ENCODE measurements around the gene AMER2. TPM values are rescaled to one million over a fixed set of nuclear protein-coding genes. Genes with fewer than 3 reads are reported as not detected.

Gene AMER2
- total RNA-seq, 2 experiments from 2014 or later = not detected

GRCh38 chr13:25196971-25197370 is 24.9 kb upstream of the AMER2 start:
- no peak for DNase-seq
- no peaks in the 10 kb centered on the region for H3K9me3 Mint-ChIP-seq
- H3K27ac Mint-ChIP-seq = no peak overlapping the region
- CTCF ChIA-PET = no interaction called here
- no peaks in the 10 kb centered on the region for H3K36me3 Mint-ChIP-seq (ENCODE audit: low read depth)
- H3K4me1 Mint-ChIP-seq = no peaks in the 10 kb centered on the region
- no peak overlapping the region for H3K4me3 Mint-ChIP-seq
- POLR2A ChIA-PET = no interaction called here
- H3K27me3 Mint-ChIP-seq = peaks cover 22% of the 10 kb centered on the region

- H3K4me3 Mint-ChIP-seq = no peak overlapping the region
- no peaks in the 10 kb centered on the region for H3K4me1 Mint-ChIP-seq
- DNase-seq = no peak
- H3K27me3 Mint-ChIP-seq = peaks cover 41% of the 10 kb centered on the region
- no peak overlapping the region for H3K27ac Mint-ChIP-seq
- no peaks in the 10 kb centered on the region for H3K9me3 Mint-ChIP-seq
- ChIA-PET CTCF (no interaction called here), POLR2A (no interaction called here)
- H3K36me3 Mint-ChIP-seq (ENCODE audit: low read depth) = no peaks in the 10 kb centered on the region
These were observed 20.8 kb upstream of the AMER2 start for GRCh38 chr13:25192936-25193335.

- Mint-ChIP-seq H3K4me3 (no peak overlapping the region), H3K9me3 (no peaks in the 10 kb centered on the region), H3K4me1 (no peaks in the 10 kb centered on the region), H3K27me3 (peaks cover 44% of the 10 kb centered on the region), H3K36me3 (ENCODE audit: low read depth) (no peaks in the 10 kb centered on the region), H3K27ac (no peak overlapping the region)
- CTCF ChIA-PET = no interaction called here
- POLR2A ChIA-PET = no interaction called here
- DNase-seq = no peak
These were observed 20.4 kb upstream of the AMER2 start for GRCh38 chr13:25192489-25192888.

- H3K4me3 Mint-ChIP-seq = no peak overlapping the region
- POLR2A ChIA-PET = no interaction called here
- peaks cover 44% of the 10 kb centered on the region for H3K27me3 Mint-ChIP-seq
- no peak for DNase-seq
- CTCF ChIA-PET = no interaction called here
- H3K36me3 Mint-ChIP-seq (ENCODE audit: low read depth) = no peaks in the 10 kb centered on the region
- H3K27ac Mint-ChIP-seq = no peak overlapping the region
- H3K9me3 Mint-ChIP-seq = no peaks in the 10 kb centered on the region
- no peaks in the 10 kb centered on the region for H3K4me1 Mint-ChIP-seq
These were observed 20.0 kb upstream of the AMER2 start for GRCh38 chr13:25192052-25192451.

- Mint-ChIP-seq H3K36me3 (ENCODE audit: low read depth) (no peaks in the 10 kb centered on the region), H3K27me3 (peaks cover 38% of the 10 kb centered on the region), H3K4me1 (no peaks in the 10 kb centered on the region), H3K4me3 (no peak overlapping the region), H3K9me3 (no peaks in the 10 kb centered on the region), H3K27ac (no peak overlapping the region)
- CTCF ChIA-PET = no interaction called here
- POLR2A ChIA-PET = no interaction called here
- DNase-seq = no peak
These were observed 18.7 kb upstream of the AMER2 start for GRCh38 chr13:25190771-25191170.

- no peaks in the 10 kb centered on the region for H3K9me3 Mint-ChIP-seq
- CTCF ChIA-PET = no interaction called here
- no peak overlapping the region for H3K4me3 Mint-ChIP-seq
- H3K4me1 Mint-ChIP-seq = no peaks in the 10 kb centered on the region
- DNase-seq = no peak
- POLR2A ChIA-PET = no interaction called here
- H3K27ac Mint-ChIP-seq = no peak overlapping the region
- no peaks in the 10 kb centered on the region for H3K36me3 Mint-ChIP-seq (ENCODE audit: low read depth)
- H3K27me3 Mint-ChIP-seq = peaks cover 38% of the 10 kb centered on the region
These were observed 18.2 kb upstream of the AMER2 start for GRCh38 chr13:25190256-25190655.

GRCh38 chr13:25187596-25187995 is 15.5 kb upstream of the AMER2 start:
- no peaks in the 10 kb centered on the region for H3K4me1 Mint-ChIP-seq
- POLR2A ChIA-PET = no interaction called here
- H3K9me3 Mint-ChIP-seq = no peaks in the 10 kb centered on the region
- H3K36me3 Mint-ChIP-seq (ENCODE audit: low read depth) = no peaks in the 10 kb centered on the region
- H3K4me3 Mint-ChIP-seq = no peak overlapping the region
- no peak for DNase-seq
- H3K27me3 Mint-ChIP-seq = peaks cover 37% of the 10 kb centered on the region
- CTCF ChIA-PET = no interaction called here
- H3K27ac Mint-ChIP-seq = no peak overlapping the region

GRCh38 chr13:25186187-25186586 is 14.1 kb upstream of the AMER2 start:
- Mint-ChIP-seq H3K27me3 (peaks cover 40% of the 10 kb centered on the region), H3K4me1 (no peaks in the 10 kb centered on the region), H3K36me3 (ENCODE audit: low read depth) (no peaks in the 10 kb centered on the region), H3K27ac (no peak overlapping the region), H3K9me3 (no peaks in the 10 kb centered on the region), H3K4me3 (no peak overlapping the region)
- peak; percentile 6 for DNase-seq
- ChIA-PET POLR2A (no interaction called here), CTCF (no interaction called here)

GRCh38 chr13:25181597-25181996 is 9.5 kb upstream of the AMER2 start:
- H3K4me1 Mint-ChIP-seq = no peaks in the 10 kb centered on the region

GRCh38 chr13:25180775-25181537 is 8.9 kb upstream of the AMER2 start:
- Mint-ChIP-seq H3K27ac (no peak overlapping the region), H3K9me3 (no peaks in the 10 kb centered on the region), H3K36me3 (ENCODE audit: low read depth) (no peaks in the 10 kb centered on the region), H3K4me1 (no peaks in the 10 kb centered on the region), H3K27me3 (peaks cover 32% of the 10 kb centered on the region), H3K4me3 (no peak overlapping the region)
- ChIA-PET POLR2A (no interaction called here), CTCF (no interaction called here)
- no peak for DNase-seq

More at GRCh38 chr13:25181597-25181996, 9.5 kb upstream of the AMER2 start:
- H3K9me3 Mint-ChIP-seq = no peaks in the 10 kb centered on the region
- CTCF ChIA-PET = interaction anchor here (0.7 kb wide), 1 partner anchor 959 kb away, joined by 4 read pairs; no protein-coding TSS in a partner anchor
- POLR2A ChIA-PET = no interaction called here
- H3K27ac Mint-ChIP-seq = no peak overlapping the region
- H3K36me3 Mint-ChIP-seq (ENCODE audit: low read depth) = no peaks in the 10 kb centered on the region
- peaks cover 30% of the 10 kb centered on the region for H3K27me3 Mint-ChIP-seq
- H3K4me3 Mint-ChIP-seq = no peak overlapping the region
- DNase-seq = no peak

- DNase-seq = no peak
- Mint-ChIP-seq H3K4me3 (no peak overlapping the region), H3K9me3 (no peaks in the 10 kb centered on the region), H3K4me1 (no peaks in the 10 kb centered on the region), H3K27me3 (peaks cover 32% of the 10 kb centered on the region), H3K36me3 (ENCODE audit: low read depth) (no peaks in the 10 kb centered on the region), H3K27ac (no peak overlapping the region)
- ChIA-PET POLR2A (no interaction called here), CTCF (interaction anchor here (0.5 kb wide), 1 partner anchor 180 kb away, joined by 3 read pairs; no protein-coding TSS in a partner anchor)
These were observed 8.0 kb upstream of the AMER2 start for GRCh38 chr13:25179832-25180774.

GRCh38 chr13:25179011-25179410 is 6.9 kb upstream of the AMER2 start:
- H3K36me3 Mint-ChIP-seq (ENCODE audit: low read depth) = no peaks in the 10 kb centered on the region
- POLR2A ChIA-PET = no interaction called here
- no peak overlapping the region for H3K4me3 Mint-ChIP-seq
- no peak for DNase-seq
- H3K9me3 Mint-ChIP-seq = no peaks in the 10 kb centered on the region
- no peaks in the 10 kb centered on the region for H3K4me1 Mint-ChIP-seq
- CTCF ChIA-PET = no interaction called here
- H3K27me3 Mint-ChIP-seq = peaks cover 31% of the 10 kb centered on the region
- no peak overlapping the region for H3K27ac Mint-ChIP-seq

GRCh38 chr13:25178070-25178469 is 6.0 kb upstream of the AMER2 start:
- no peaks in the 10 kb centered on the region for H3K4me1 Mint-ChIP-seq
- ChIA-PET POLR2A (no interaction called here), CTCF (no interaction called here)
- H3K27ac Mint-ChIP-seq = no peak overlapping the region
- no peaks in the 10 kb centered on the region for H3K9me3 Mint-ChIP-seq
- no peak for DNase-seq
- H3K36me3 Mint-ChIP-seq (ENCODE audit: low read depth) = no peaks in the 10 kb centered on the region
- peaks cover 40% of the 10 kb centered on the region for H3K27me3 Mint-ChIP-seq
- no peak overlapping the region for H3K4me3 Mint-ChIP-seq

- Mint-ChIP-seq H3K9me3 (no peaks in the 10 kb centered on the region), H3K27me3 (peaks cover 42% of the 10 kb centered on the region), H3K27ac (no peak overlapping the region), H3K4me3 (no peak overlapping the region), H3K4me1 (no peaks in the 10 kb centered on the region), H3K36me3 (ENCODE audit: low read depth) (no peaks in the 10 kb centered on the region)
- DNase-seq = no peak
- CTCF ChIA-PET = no interaction called here
- POLR2A ChIA-PET = no interaction called here
These were observed 5.5 kb upstream of the AMER2 start for GRCh38 chr13:25177636-25178035.

Measured in activated CD4-positive, alpha-beta memory T cell treated with anti-CD3 and anti-CD28 coated beads, Interleukin-2, amount 10 ng/mL, durations not matched to agents 7 days and 5 days (primary cell).